Psoas muscle (tissue), 8 donors: Measurements from ENCODE around the gene COX14. TPM values are rescaled to one million over a fixed set of nuclear protein-coding genes. Genes with fewer than 3 reads are reported as not detected.
A peak's percentile ranks its signal among the peaks of the same experiment; 100 is the strongest.

Experiments
- ATAC-seq, 4 donors: fragments of 200-7000 bp; cut with Tn5 transposase; one replicate each; pipeline ENCODE4 v1.9.1; 2020; ENCODE audit warnings: moderate library complexity in 3 of 4, mild to moderate bottlenecking in 2 of 4
- DNase-seq, 2 donors: peaks; one replicate each; pipeline ENCODE4 v3.0.0-alpha.2; 2020
- H3K27ac ChIP-seq: fragments of 200-600 bp; one replicate; pipeline ENCODE4 v1.8.0; 2022
- H3K27me3 ChIP-seq, 3 donors: fragments of 200-600 bp in 1 of 3; one replicate each; pipeline versions ENCODE4 v1.6.1 to v1.8.0; 2013 to 2022; ENCODE audit warnings: low read length in 2 of 3, mild to moderate bottlenecking in 2 of 3, moderate library complexity in 1 of 3; ENCODE audit not compliant: insufficient read depth in 3 of 3
- H3K36me3 ChIP-seq, 2 donors: fragments of 200-600 bp in 1 of 2; one replicate each; pipeline versions ENCODE4 v1.6.1 to v1.8.0; 2013 to 2022; ENCODE audit warnings: low read depth in 1 of 2, mild to moderate bottlenecking in 1 of 2, moderate library complexity in 1 of 2; ENCODE audit not compliant: insufficient read depth in 1 of 2
- H3K4me1 ChIP-seq: fragments of 200-600 bp; one replicate; pipeline ENCODE4 v1.8.0; 2022
- H3K4me3 ChIP-seq: fragments of 200-600 bp; one replicate; pipeline ENCODE4 v1.8.0; 2022; ENCODE audit warnings: mild to moderate bottlenecking
- H3K9me3 ChIP-seq: fragments of 200-600 bp; one replicate; pipeline ENCODE4 v1.8.0; 2022
- WGBS, 3 donors: extraction: QIAGEN DNeasy Blood & Tissue Kit; methylation state at CpG; one replicate each; pipeline versions ENCODE4 v1.1.6 to v1.1.7; 2013; 5-methylcytosine and 5-hydroxymethylcytosine counted together
- intact Hi-C, 2 donors: fragments of 100-400 bp; cut with DNase I; formaldehyde crosslinking; loops; one replicate each; pipeline versions ENCODE4 v1.11.0 to v1.14.2; 2022
- polyA plus RNA-seq, 3 donors: library from polyadenylated mRNA; stranded (reverse); fragments of 200-250 nt; gene quantifications; one replicate each; pipeline ENCODE4 v1.2.3, GENCODE V29; 2013
- total RNA-seq, 4 donors: library from RNA; stranded (reverse); fragmentation: NEBNext Ultra II Directional in 2 of 4; extraction: Animal tissue kit (Norgen Biotek cat#: 25700) in 2 of 4; gene quantifications; one replicate each; pipeline versions ENCODE4 v1.2.1 to v1.2.4, GENCODE V29; 2021 to 2023
- TF ChIP-seq, protein P1 (sequence below): fragments of 200-600 bp; IDR thresholded peaks from one replicate; pipeline ENCODE4 v1.8.0; 2022; ENCODE audit warnings: antibody characterized with exemption
- donor health status: healthy with polysubstance abuse.
- donor health status: DM: no; HTN: no; CAD: no; lungs with moderate emphysema.
- donor health status: Bipolar disorder and iron deficiency.
- donor health status: healthy.
- donor health status: DM: yes; HTN: yes; CAD: no.
- donor health status: DM: no; HTN: no; CAD: no.
- donor health status: DM: no; HTN: no; CAD: no.
- donor health status: DM: yes; HTN: yes; CAD: no.

The COX14 gene
- total and polyA plus RNA-seq, 7 donors: 101 to 173 (median 132) TPM

DNA sequence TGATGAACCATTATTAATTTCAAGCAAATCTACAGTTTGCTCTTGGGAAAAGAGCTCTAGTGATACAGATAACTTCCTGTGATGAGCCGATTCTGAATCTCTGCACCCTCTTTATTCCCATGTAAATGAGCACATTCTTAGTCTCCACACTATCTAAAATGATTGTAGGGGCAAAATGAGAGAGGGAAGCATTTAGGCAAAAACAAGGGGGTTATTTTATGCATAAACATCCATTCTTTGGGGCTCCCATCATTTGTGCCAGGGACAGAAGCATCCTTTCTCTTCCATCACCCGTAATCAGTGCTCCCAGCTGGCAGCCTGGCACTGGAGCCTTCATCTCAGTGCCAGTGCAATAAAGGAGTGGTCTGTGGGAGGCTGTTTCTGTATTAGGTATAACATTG lies 9.9 kb upstream of the COX14 start:
- H3K4me3 ChIP-seq: no peak overlapping the region
- peaks cover 24% of the 10 kb centered on the region for H3K4me1 ChIP-seq
- no peak overlapping the region for H3K27ac ChIP-seq
- no peaks in the 10 kb centered on the region for H3K9me3 ChIP-seq
- 56 to 68% (median 57%) methylated on average over 2 of the region's 2 CpGs for WGBS, 3 donors
- TF ChIP-seq, protein P1, sequence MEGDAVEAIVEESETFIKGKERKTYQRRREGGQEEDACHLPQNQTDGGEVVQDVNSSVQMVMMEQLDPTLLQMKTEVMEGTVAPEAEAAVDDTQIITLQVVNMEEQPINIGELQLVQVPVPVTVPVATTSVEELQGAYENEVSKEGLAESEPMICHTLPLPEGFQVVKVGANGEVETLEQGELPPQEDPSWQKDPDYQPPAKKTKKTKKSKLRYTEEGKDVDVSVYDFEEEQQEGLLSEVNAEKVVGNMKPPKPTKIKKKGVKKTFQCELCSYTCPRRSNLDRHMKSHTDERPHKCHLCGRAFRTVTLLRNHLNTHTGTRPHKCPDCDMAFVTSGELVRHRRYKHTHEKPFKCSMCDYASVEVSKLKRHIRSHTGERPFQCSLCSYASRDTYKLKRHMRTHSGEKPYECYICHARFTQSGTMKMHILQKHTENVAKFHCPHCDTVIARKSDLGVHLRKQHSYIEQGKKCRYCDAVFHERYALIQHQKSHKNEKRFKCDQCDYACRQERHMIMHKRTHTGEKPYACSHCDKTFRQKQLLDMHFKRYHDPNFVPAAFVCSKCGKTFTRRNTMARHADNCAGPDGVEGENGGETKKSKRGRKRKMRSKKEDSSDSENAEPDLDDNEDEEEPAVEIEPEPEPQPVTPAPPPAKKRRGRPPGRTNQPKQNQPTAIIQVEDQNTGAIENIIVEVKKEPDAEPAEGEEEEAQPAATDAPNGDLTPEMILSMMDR: no peak
- no peaks in the 10 kb centered on the region for H3K27me3 ChIP-seq
- ATAC-seq (no peak), DNase-seq (no peak)
- H3K36me3 ChIP-seq: peaks cover 10 to 48% of the 10 kb centered on the region in 2 donors
- intact Hi-C loops: no loop called here

DNA sequence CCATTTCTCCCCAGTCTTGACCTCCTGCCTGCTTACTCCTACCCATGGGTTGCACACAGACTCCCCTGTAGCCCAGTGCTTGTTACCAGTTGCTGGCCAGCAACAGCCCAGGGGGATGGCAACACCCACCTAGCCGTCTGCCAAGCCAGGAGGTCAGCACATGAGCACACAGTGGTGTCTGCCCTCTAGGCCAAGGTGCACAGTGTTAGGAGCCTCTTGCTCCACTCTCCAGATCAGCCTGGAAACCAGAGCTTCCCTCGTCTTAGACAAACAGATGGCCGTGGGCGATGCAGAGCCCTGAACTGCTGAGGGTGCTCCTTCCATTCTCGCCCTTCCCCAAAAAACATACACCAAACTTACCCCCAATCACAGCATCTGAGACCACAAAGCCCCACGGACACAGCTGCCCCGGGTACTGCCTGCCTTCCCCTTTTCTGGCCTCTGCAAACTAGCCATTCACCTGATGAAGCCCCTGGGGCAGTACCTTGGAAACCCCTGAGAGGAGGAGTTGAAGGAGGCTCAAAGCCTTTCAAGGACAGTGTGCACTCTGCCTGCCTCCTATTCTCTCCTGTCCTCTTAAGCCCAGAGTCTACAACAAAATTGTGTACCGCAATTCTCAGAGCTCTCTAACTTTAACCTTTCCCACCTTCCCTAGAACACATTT lies 9.3 kb upstream of the COX14 start:
- Histone ChIP-seq H3K36me3 (peaks cover 10 to 48% of the 10 kb centered on the region in 2 donors), H3K27ac (peak overlapping the region; percentile 79), H3K27me3 (no peaks in the 10 kb centered on the region), H3K9me3 (no peaks in the 10 kb centered on the region), H3K4me3 (no peak overlapping the region), H3K4me1 (peaks cover 25% of the 10 kb centered on the region)
- intact Hi-C loops: no loop called here
- ATAC-seq: peak in 2 of 4 donors; percentile 13 to 27
- 46 to 57% (median 47%) methylated on average over 8 of the region's 8 CpGs for WGBS, 3 donors
- TF ChIP-seq, protein P1: no peak
- peak; percentile 34 to 67 for DNase-seq

DNA sequence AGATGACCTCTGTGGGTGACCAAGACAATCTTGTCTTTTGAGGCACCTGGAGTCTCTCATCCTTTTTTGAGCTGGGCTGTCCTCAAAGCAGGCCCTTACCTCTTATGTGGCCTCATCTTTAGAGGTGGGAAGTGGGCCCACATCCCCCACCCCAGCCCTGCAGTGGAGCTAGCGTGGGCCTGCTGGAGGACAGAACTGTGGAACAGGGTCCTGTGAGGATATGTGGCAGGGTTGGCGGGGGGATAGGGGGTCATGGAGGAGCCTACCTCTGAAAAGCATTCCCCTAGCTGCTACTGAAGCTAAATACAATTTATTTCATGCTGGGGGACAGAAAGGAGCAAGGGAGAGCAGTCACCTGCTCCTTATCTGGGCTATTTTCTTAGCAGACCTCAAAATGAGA lies 8.7 kb upstream of the COX14 start:
- ATAC-seq (no peak), DNase-seq (no peak)
- H3K27me3 ChIP-seq: no peaks in the 10 kb centered on the region
- intact Hi-C loops: no loop called here
- 90 to 94% (median 91%) methylated on average over 2 of the region's 2 CpGs for WGBS, 3 donors
- H3K36me3 ChIP-seq: peaks cover 9 to 48% of the 10 kb centered on the region in 2 donors
- peak overlapping the region; percentile 67 for H3K4me3 ChIP-seq
- peak overlapping the region; percentile 79 for H3K27ac ChIP-seq
- no peaks in the 10 kb centered on the region for H3K9me3 ChIP-seq
- H3K4me1 ChIP-seq: peaks cover 31% of the 10 kb centered on the region
- TF ChIP-seq, protein P1: no peak

DNA sequence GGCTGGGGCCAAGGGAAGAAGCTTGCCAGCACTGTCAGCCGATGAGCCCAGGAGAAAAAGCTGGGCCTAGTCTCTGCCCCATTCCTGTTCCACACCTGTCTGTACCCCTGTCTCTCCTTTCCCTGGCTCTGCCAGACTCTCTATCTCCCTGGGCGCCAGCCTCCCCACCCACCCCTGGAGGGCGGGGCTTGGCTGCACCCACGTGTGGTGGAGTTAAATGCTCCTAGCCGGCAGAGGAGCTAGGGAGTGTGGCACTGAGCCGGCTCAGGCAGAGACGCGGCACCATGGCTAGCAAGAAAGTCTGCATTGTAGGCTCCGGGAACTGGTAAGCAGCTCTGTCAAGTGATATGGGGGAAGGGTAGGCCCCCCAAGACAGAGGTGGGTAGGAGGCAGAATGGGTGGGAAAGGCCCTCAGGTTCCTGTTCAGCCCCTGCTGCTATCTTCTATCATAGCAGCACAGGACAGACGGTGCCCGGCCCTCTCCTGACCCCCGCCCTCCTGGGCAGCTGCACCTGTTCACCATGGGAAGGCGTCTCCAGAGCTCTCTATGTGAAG lies 8.2 kb upstream of the COX14 start, which contains the start of gene GPD1:
TSS of gene GPD1 (plus strand) at position 242 of the 555 bp plus-strand sequence. CDS start at position 285, 43 bp downstream.
- peak within 1 kb of the TSS; percentile 79 for H3K27ac ChIP-seq
- intact Hi-C loops: no loop called here
- ATAC-seq (peak; percentile 89 to 91 (median 90)), DNase-seq (peak; percentile 70 to 86)
- no peaks in the 10 kb centered on the region for H3K27me3 ChIP-seq
- H3K4me1 ChIP-seq: peaks cover 36% of the 10 kb centered on the region
- peak within 1 kb of the TSS; percentile 67 for H3K4me3 ChIP-seq
- no peaks in the 10 kb centered on the region for H3K9me3 ChIP-seq
- peaks cover 4 to 48% of the 10 kb centered on the region in 2 donors for H3K36me3 ChIP-seq
- 14 to 20% (median 15%) methylated on average over 13 of the region's 13 CpGs for WGBS, 3 donors
- TF ChIP-seq, protein P1: no peak
